Keratinocyte (primary cell): Measurements from ENCODE around the gene EPB41. TPM values are rescaled to one million over a fixed set of nuclear protein-coding genes. Genes with fewer than 3 reads are reported as not detected.

ENCODE experiments used
- DNase-seq: peaks from one replicate; pipeline ENCODE4 v3.0.0-alpha.2; 2011; ENCODE audit warnings: low read depth, missing footprints, low spot score
- FAIRE-seq: peaks from 2 replicates; lab custom pipeline; 2011; peaks lifted over from hg19 to GRCh38; lab: Jason Lieb, UNC
- H2AFZ ChIP-seq: 2 replicates; pipeline ENCODE4 v1.6.0; 2012; ENCODE audit warnings: low read length, control low read depth, inconsistent platforms; ENCODE audit not compliant: control insufficient read depth
- H3K27ac ChIP-seq: 2 replicates; pipeline ENCODE4 v1.5.1; 2011; ENCODE audit warnings: low read length; ENCODE audit not compliant: control insufficient read depth, insufficient read depth
- H3K27me3 ChIP-seq: 3 replicates; pipeline ENCODE4 v1.6.0; 2011; ENCODE audit warnings: low read length; ENCODE audit not compliant: control insufficient read depth, insufficient read depth; ENCODE audit errors: extremely low read depth
- H3K36me3 ChIP-seq, 2 experiments: 2 replicates in 1 of 2; 3 replicates in 1 of 2; pipeline ENCODE4 v1.5.1; 2011; ENCODE audit warnings: low read length in 2 of 2, mild to moderate bottlenecking in 1 of 2; ENCODE audit not compliant: control insufficient read depth in 2 of 2, insufficient read depth in 2 of 2; ENCODE audit errors: extremely low read depth in 1 of 2
- H3K4me1 ChIP-seq: 3 replicates; pipeline ENCODE4 v1.5.1; 2011; ENCODE audit warnings: low read length; ENCODE audit not compliant: control insufficient read depth, insufficient read depth; ENCODE audit errors: extremely low read depth
- H3K4me2 ChIP-seq: 3 replicates; pipeline ENCODE4 v1.6.0; 2011; ENCODE audit warnings: low read depth, low read length; ENCODE audit not compliant: control insufficient read depth, insufficient read depth; ENCODE audit errors: extremely low read depth
- H3K4me3 ChIP-seq, 3 experiments: fragments of 200-600 bp in 1 of 3; sonication (generic) in 1 of 3; 2 replicates in 2 of 3; 3 replicates in 1 of 3; pipeline ENCODE4 v1.5.1; 2011 to 2016; ENCODE audit warnings: low read length in 3 of 3, mild to moderate bottlenecking in 3 of 3, control low read depth in 2 of 3, inconsistent platforms in 1 of 3, low read depth in 1 of 3, mixed read lengths in 1 of 3, mixed run types in 1 of 3, moderate library complexity in 1 of 3; ENCODE audit not compliant: control insufficient read depth in 2 of 3, insufficient read depth in 2 of 3; ENCODE audit errors: extremely low read depth in 1 of 3
- H3K79me2 ChIP-seq: 2 replicates; pipeline ENCODE4 v1.6.0; 2012; ENCODE audit warnings: low read length; ENCODE audit not compliant: control insufficient read depth, insufficient read depth
- H3K9ac ChIP-seq: 3 replicates; pipeline ENCODE4 v1.6.0; 2011; ENCODE audit warnings: low read length; ENCODE audit not compliant: control insufficient read depth, insufficient read depth; ENCODE audit errors: extremely low read depth
- H3K9me1 ChIP-seq: 3 replicates; pipeline ENCODE4 v1.6.0; 2011; ENCODE audit warnings: low read length; ENCODE audit not compliant: control insufficient read depth, insufficient read depth; ENCODE audit errors: extremely low read depth
- H3K9me3 ChIP-seq: 2 replicates; pipeline ENCODE4 v1.5.1; 2012; ENCODE audit warnings: low read depth, low read length; ENCODE audit not compliant: control insufficient read depth
- H4K20me1 ChIP-seq: 3 replicates; pipeline ENCODE4 v1.6.0; 2011; ENCODE audit warnings: low read length; ENCODE audit not compliant: control insufficient read depth, insufficient read depth; ENCODE audit errors: extremely low read depth
- CTCF ChIP-seq, 3 experiments: IDR thresholded peaks in 1 of 3; conservative IDR thresholded peaks in 1 of 3; optimal IDR thresholded peaks in 1 of 3; 2 replicates in 2 of 3; 3 replicates in 1 of 3; pipeline versions ENCODE3 to v1.5.1; 2011; ENCODE audit warnings: low read length in 3 of 3, mild to moderate bottlenecking in 3 of 3, moderate library complexity in 2 of 3, control low read depth in 1 of 3, inconsistent platforms in 1 of 3; ENCODE audit not compliant: insufficient read depth in 2 of 3; ENCODE audit errors: extremely low read depth in 1 of 3
- EZH2 ChIP-seq: IDR thresholded peaks from one replicate; pipeline ENCODE4 v1.6.1; 2012; ENCODE audit warnings: inconsistent platforms, mild to moderate bottlenecking, low read length, moderate library complexity
- dilution Hi-C: fragments of 300-500 bp; cut with MboI; formaldehyde crosslinking; loops from one replicate; pipeline ENCODE4 v1.7.0; 2020; ENCODE audit warnings: low sequenced_read_pairs; ENCODE audit not compliant: extremely low pct_ligation_motif_present
- polyA plus RNA-seq, 5 experiments: library from polyadenylated mRNA; depleted of rRNA in 3 of 5; stranded (reverse) in 3 of 5; stranded (forward) in 1 of 5; unstranded in 1 of 5; fragments of >200 nt; gene quantifications; 1 replicate in 1 of 5; 2 replicates in 3 of 5; 3 replicates in 1 of 5; pipeline versions ENCODE4 v1.2.1 to v1.2.3, GENCODE V29; 2011 to 2012; ENCODE audit warnings: missing spikeins in 2 of 5, low read depth in 1 of 5, low replicate concordance in 1 of 5

EPB41 gene
- polyA plus RNA-seq, 1 donor (not counting 4 experiments of a cell fraction or from before 2014, with no cell fraction given): 21.1 TPM

- Histone ChIP-seq H3K9me3 (no peaks in the 10 kb centered on the region), H3K9ac (no peak overlapping the region), H3K79me2 (no peaks in the 10 kb centered on the region), H3K4me3 (no peak overlapping the region), H4K20me1 (no peaks in the 10 kb centered on the region), H3K9me1 (no peaks in the 10 kb centered on the region), H3K4me1 (no peaks in the 10 kb centered on the region), H2AFZ (no peak overlapping the region), H3K27me3 (no peaks in the 10 kb centered on the region), H3K4me2 (no peak overlapping the region), H3K36me3 (peaks cover 0 to 4% of the 10 kb centered on the region in 2 experiments), H3K27ac (no peak overlapping the region)
- TF ChIP-seq EZH2 (no peak), CTCF (optimal IDR thresholded peaks at IDR 0.05 in 1 of 3, IDR thresholded peaks at IDR 0.05 in 1 of 3, conservative IDR thresholded peaks at IDR 0.05 in 1 of 3; ENCODE audit: extremely low read depth in 1 of 3, insufficient read depth in 2 of 3, low read length in 3 of 3) (no peak)
- FAIRE-seq (no peak), DNase-seq (no peak)
- dilution Hi-C loops: no loop called here
Observed at GRCh38 chr1:29099286-29099685, 184.9 kb downstream of the EPB41 start.

- Histone ChIP-seq H3K27ac (no peak overlapping the region), H3K36me3 (peaks cover 0 to 4% of the 10 kb centered on the region in 2 experiments), H3K27me3 (no peaks in the 10 kb centered on the region), H3K9me1 (no peaks in the 10 kb centered on the region), H3K79me2 (no peaks in the 10 kb centered on the region), H3K9me3 (no peaks in the 10 kb centered on the region), H3K4me1 (no peaks in the 10 kb centered on the region), H3K4me3 (no peak overlapping the region), H3K4me2 (no peak overlapping the region), H4K20me1 (no peaks in the 10 kb centered on the region), H3K9ac (no peak overlapping the region), H2AFZ (no peak overlapping the region)
- no peak for FAIRE-seq
- dilution Hi-C loops: no loop called here
- no peak for DNase-seq
- TF ChIP-seq EZH2: no peak
- TF ChIP-seq CTCF (optimal IDR thresholded peaks at IDR 0.05 in 1 of 3, IDR thresholded peaks at IDR 0.05 in 1 of 3, conservative IDR thresholded peaks at IDR 0.05 in 1 of 3; ENCODE audit: extremely low read depth in 1 of 3, insufficient read depth in 2 of 3, low read length in 3 of 3): no peak
Observed at GRCh38 chr1:29100487-29100886, 186.1 kb downstream of the EPB41 start.
